Measurements from ENCODE around the gene VAV3.

Gene VAV3

DNA sequence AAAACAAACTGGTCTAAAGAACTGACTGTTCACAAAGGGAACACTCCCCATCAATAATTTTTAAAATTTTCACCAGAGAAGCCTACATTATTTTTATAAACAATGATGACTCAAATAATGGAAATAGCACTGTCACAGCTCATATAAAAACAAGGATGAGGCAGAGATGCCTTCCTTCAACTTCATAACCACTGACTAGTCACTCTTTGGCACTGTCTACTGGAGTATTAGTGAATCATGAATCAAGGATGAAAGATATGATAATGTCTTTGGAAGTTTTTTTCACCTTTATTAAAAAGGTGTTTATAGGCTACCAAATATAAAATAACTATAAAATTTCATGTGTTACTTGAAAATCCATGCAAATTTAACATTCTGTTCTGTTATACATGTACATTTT, 316.9 kb downstream of the VAV3 start:
- no peak for DNase-seq (ENCODE audit: low read depth)

DNA sequence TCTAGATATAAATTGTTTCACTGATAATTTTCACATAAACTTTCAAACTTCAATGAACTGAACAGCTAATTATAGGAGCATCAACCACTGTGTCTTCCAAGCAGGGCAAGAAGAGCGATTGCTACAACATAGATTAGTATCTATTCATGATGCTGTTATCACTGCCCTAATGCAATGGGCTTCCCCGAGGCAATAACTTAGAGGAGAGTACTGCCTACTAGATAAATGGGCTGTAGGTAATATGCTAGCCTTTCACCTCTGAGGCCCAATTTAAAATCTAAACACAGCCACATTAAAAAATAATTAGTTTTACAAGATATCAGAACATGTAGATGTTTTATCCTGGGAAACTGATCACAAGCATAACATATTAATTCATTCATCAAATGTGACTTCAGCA, 318.0 kb downstream of the VAV3 start:
- DNase-seq (ENCODE audit: low read depth): no peak
- TF ChIP-seq CTCF (IDR thresholded peaks at IDR 0.05; ENCODE audit: control insufficient read depth, extremely low read depth, insufficient read depth): no peak
- no peak overlapping the region for H3K4me3 ChIP-seq (ENCODE audit: low read depth, low read length)

More for the DNA sequence above, 316.9 kb downstream of the VAV3 start:
- TF ChIP-seq CTCF (IDR thresholded peaks at IDR 0.05; ENCODE audit: control insufficient read depth, extremely low read depth, insufficient read depth): no peak
- no peak overlapping the region for H3K4me3 ChIP-seq (ENCODE audit: low read depth, low read length)

GRCh38 chr1:107643766-107644165, 321.2 kb downstream of the VAV3 start:
- TF ChIP-seq CTCF (IDR thresholded peaks at IDR 0.05; ENCODE audit: control insufficient read depth, extremely low read depth, insufficient read depth): no peak
- no peak overlapping the region for H3K4me3 ChIP-seq (ENCODE audit: low read depth, low read length)
- no peak for DNase-seq (ENCODE audit: low read depth)

DNA sequence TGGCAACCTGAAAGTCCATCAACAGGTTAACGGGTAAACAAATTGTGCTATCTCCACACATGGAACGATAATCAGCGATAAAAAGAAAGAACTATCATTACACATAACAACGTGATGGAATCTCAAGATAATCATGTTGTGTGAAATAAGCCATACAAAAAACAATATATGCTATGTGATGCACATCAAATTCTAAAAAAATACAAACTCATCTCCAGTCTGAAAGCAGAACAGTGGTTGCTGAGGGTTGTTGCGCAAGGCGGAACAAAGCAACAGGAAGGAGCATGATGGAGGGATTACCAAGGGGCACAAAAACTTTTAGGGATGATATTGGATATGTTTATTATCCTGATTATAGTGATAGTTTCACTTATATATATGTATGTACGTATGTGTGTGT, 324.8 kb downstream of the VAV3 start:
- no peak overlapping the region for H3K4me3 ChIP-seq (ENCODE audit: low read depth, low read length)
- DNase-seq (ENCODE audit: low read depth): no peak
- TF ChIP-seq CTCF (IDR thresholded peaks at IDR 0.05; ENCODE audit: control insufficient read depth, extremely low read depth, insufficient read depth): no peak

DNA sequence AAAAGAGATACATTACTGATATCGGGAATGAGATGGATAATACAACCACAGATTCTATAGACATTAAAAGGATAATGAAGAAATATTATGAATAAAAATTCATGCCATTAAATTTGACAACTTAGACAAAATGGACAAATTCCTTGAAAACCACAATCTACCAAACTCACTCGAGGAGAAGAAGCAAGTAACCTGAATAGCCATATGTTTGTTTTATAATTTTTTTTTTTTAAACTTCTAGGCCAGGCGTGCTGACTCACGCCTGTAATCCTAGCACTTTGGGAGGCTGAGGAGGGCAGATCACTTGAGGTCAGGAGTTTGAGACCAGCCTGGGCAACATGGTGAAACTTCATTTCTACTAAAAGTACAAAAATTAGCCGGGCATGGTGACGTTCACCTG, 327.9 kb downstream of the VAV3 start:
- no peak for DNase-seq (ENCODE audit: low read depth)
- H3K4me3 ChIP-seq (ENCODE audit: low read depth, low read length): no peak overlapping the region
- no peak for TF ChIP-seq CTCF (IDR thresholded peaks at IDR 0.05; ENCODE audit: control insufficient read depth, extremely low read depth, insufficient read depth)

- TF ChIP-seq CTCF (IDR thresholded peaks at IDR 0.05; ENCODE audit: control insufficient read depth, extremely low read depth, insufficient read depth): no peak
- DNase-seq (ENCODE audit: low read depth): no peak
- no peak overlapping the region for H3K4me3 ChIP-seq (ENCODE audit: low read depth, low read length)
These were observed 331.4 kb downstream of the VAV3 start for GRCh38 chr1:107633596-107633995.

DNA sequence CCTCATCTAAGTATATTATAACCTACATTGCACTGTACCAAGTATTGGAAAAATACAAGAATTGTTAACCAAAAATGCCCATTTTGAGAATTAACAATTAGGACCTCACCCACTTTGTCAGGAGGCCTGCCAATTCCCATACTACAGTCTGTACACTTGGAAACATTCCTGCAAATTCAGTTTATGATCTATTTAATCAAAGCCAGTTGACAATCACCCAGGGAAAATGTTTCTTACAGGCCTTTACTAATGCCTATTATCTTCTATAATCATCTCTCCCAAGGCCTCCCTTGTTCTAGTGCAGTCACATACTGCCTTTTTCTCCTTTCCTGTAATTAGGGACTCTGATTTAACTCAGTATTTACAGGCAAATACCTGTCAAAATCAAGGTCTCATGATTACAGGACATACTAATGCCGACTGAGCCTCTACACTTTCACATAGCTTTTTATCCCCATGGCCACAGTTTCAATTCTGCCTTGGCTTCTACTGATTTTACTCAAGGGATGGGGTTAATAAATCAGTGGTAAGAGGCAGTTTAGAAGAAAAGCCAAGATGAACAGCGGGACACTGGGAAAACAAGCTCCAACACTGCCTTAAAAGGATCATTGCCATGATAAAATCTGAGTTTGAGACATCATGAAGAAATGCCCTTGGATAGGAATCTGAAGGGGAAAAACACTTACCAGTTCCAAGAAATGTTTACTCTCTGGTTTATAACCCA, 338.7 kb downstream of the VAV3 start:
- DNase-seq (ENCODE audit: low read depth): peak; percentile 75
- no peak overlapping the region for H3K4me3 ChIP-seq (ENCODE audit: low read depth, low read length)

More for the DNA sequence above, 338.7 kb downstream of the VAV3 start:
- TF ChIP-seq CTCF (IDR thresholded peaks at IDR 0.05; ENCODE audit: control insufficient read depth, extremely low read depth, insufficient read depth): no peak

Data from LNCaP clone FGC (cell line).